Right atrium auricular region (tissue), 2 donors: Measurements from ENCODE around the gene MYO3B. TPM values are rescaled to one million over a fixed set of nuclear protein-coding genes. Genes with fewer than 3 reads are reported as not detected.
"Not testable (repeated sequence)": the region's sequence is repeated elsewhere in the genome, so short reads cannot be mapped to it uniquely, and the experiment has no call there.

Source experiments
- DNase-seq: peaks from one replicate; pipeline ENCODE4 v3.0.0-alpha.2; 2019; ENCODE audit warnings: low spot score
- H3K27ac ChIP-seq, 2 donors: fragments of 200-600 bp; sonication (generic); 1 replicate in 1 of 2; 2 replicates in 1 of 2; pipeline ENCODE4 v1.5.1; 2016 to 2019
- H3K27me3 ChIP-seq, 2 donors: fragments of 200-600 bp; sonication (generic); one replicate each; pipeline versions ENCODE4 v1.5.1 to v1.6.0; 2017 to 2019
- H3K36me3 ChIP-seq: fragments of 200-600 bp; sonication (generic); one replicate; pipeline ENCODE4 v1.5.1; 2016
- H3K4me1 ChIP-seq, 2 donors: fragments of 200-600 bp; sonication (generic); one replicate each; pipeline versions ENCODE4 v1.5.1 to v1.6.0; 2017 to 2019
- H3K4me3 ChIP-seq, 2 donors: fragments of 200-600 bp; sonication (generic); 1 replicate in 1 of 2; 2 replicates in 1 of 2; pipeline ENCODE4 v1.5.1; 2017 to 2019; ENCODE audit warnings: mild to moderate bottlenecking in 1 of 2, moderate library complexity in 1 of 2
- H3K9me3 ChIP-seq, 2 donors: fragments of 200-600 bp; sonication (generic); one replicate each; pipeline ENCODE4 v1.5.1; 2019
- CTCF ChIP-seq, 2 donors: fragments of 200-600 bp; sonication (generic); IDR thresholded peaks; one replicate each; pipeline ENCODE4 v1.5.1; 2019; ENCODE audit warnings: antibody characterized with exemption in 2 of 2
- total RNA-seq, 2 donors: library from RNA; depleted of rRNA; stranded (reverse); fragments of >200 nt; gene quantifications; one replicate each; pipeline ENCODE4 v1.1.0, GENCODE V29; 2016

Gene MYO3B
- total RNA-seq, 2 donors from 2014 or later = not detected

GRCh38 chr2:170423919-170424318, 246.0 kb downstream of the MYO3B start:
- TF ChIP-seq CTCF (IDR thresholded peaks at IDR 0.05) = no peak
- H3K27me3 ChIP-seq = no peaks in the 10 kb centered on the region

GRCh38 chr2:170425281-170425751, 247.4 kb downstream of the MYO3B start:
- no peak for TF ChIP-seq CTCF (IDR thresholded peaks at IDR 0.05)
- no peaks in the 10 kb centered on the region for H3K4me1 ChIP-seq
- H3K9me3 ChIP-seq = no peaks in the 10 kb centered on the region
- H3K36me3 ChIP-seq = no peaks in the 10 kb centered on the region
- no peak overlapping the region for H3K27ac ChIP-seq
- DNase-seq = no peak
- H3K4me3 ChIP-seq = no peak overlapping the region
- no peaks in the 10 kb centered on the region for H3K27me3 ChIP-seq

More at GRCh38 chr2:170423919-170424318, 246.0 kb downstream of the MYO3B start:
- Histone ChIP-seq H3K36me3 (no peaks in the 10 kb centered on the region), H3K4me3 (no peak overlapping the region), H3K9me3 (no peaks in the 10 kb centered on the region), H3K4me1 (no peaks in the 10 kb centered on the region), H3K27ac (no peak overlapping the region)
- DNase-seq = no peak

- no peak overlapping the region for H3K27ac ChIP-seq
- DNase-seq = no peak
- TF ChIP-seq CTCF (IDR thresholded peaks at IDR 0.05) = no peak
- H3K4me3 ChIP-seq = no peak overlapping the region
- H3K27me3 ChIP-seq = peaks cover 0 to 4% of the 10 kb centered on the region in 2 donors
- H3K4me1 ChIP-seq = no peaks in the 10 kb centered on the region
- H3K36me3 ChIP-seq = no peaks in the 10 kb centered on the region
- H3K9me3 ChIP-seq = no peaks in the 10 kb centered on the region
These were observed 250.9 kb downstream of the MYO3B start for GRCh38 chr2:170428868-170429267.

GRCh38 chr2:170432823-170433222, 254.9 kb downstream of the MYO3B start:
- Histone ChIP-seq H3K4me1 (no peaks in the 10 kb centered on the region), H3K27me3 (peaks cover 0 to 4% of the 10 kb centered on the region in 2 donors), H3K27ac (no peak overlapping the region), H3K36me3 (no peaks in the 10 kb centered on the region), H3K9me3 (no peaks in the 10 kb centered on the region), H3K4me3 (no peak overlapping the region)
- no peak for TF ChIP-seq CTCF (IDR thresholded peaks at IDR 0.05)
- DNase-seq = no peak

GRCh38 chr2:170433448-170433847, 255.5 kb downstream of the MYO3B start:
- no peak for TF ChIP-seq CTCF (IDR thresholded peaks at IDR 0.05)
- H3K27me3 ChIP-seq = peaks cover 0 to 4% of the 10 kb centered on the region in 2 donors
- H3K36me3 ChIP-seq = no peaks in the 10 kb centered on the region

GRCh38 chr2:170434396-170434795, 256.4 kb downstream of the MYO3B start:
- H3K36me3 ChIP-seq, H3K27me3 ChIP-seq, H3K9me3 ChIP-seq, H3K27ac ChIP-seq, H3K4me3 ChIP-seq, H3K4me1 ChIP-seq, DNase-seq: not testable (repeated sequence)

More at GRCh38 chr2:170433448-170433847, 255.5 kb downstream of the MYO3B start:
- no peak for DNase-seq
- no peak overlapping the region for H3K4me3 ChIP-seq
- no peak overlapping the region for H3K27ac ChIP-seq
- H3K4me1 ChIP-seq = no peaks in the 10 kb centered on the region
- H3K9me3 ChIP-seq = no peaks in the 10 kb centered on the region
